Stromal cell of bone marrow (primary cell): Measurements from ENCODE around the gene OSBP.
"Not testable (repeated sequence)": the region's sequence is repeated elsewhere in the genome, so short reads cannot be mapped to it uniquely, and the experiment has no call there.

Source experiments
- DNase-seq: peaks from one replicate; pipeline ENCODE4 v3.0.0-alpha.2; 2012; ENCODE audit warnings: low read depth

Gene OSBP, protein sequence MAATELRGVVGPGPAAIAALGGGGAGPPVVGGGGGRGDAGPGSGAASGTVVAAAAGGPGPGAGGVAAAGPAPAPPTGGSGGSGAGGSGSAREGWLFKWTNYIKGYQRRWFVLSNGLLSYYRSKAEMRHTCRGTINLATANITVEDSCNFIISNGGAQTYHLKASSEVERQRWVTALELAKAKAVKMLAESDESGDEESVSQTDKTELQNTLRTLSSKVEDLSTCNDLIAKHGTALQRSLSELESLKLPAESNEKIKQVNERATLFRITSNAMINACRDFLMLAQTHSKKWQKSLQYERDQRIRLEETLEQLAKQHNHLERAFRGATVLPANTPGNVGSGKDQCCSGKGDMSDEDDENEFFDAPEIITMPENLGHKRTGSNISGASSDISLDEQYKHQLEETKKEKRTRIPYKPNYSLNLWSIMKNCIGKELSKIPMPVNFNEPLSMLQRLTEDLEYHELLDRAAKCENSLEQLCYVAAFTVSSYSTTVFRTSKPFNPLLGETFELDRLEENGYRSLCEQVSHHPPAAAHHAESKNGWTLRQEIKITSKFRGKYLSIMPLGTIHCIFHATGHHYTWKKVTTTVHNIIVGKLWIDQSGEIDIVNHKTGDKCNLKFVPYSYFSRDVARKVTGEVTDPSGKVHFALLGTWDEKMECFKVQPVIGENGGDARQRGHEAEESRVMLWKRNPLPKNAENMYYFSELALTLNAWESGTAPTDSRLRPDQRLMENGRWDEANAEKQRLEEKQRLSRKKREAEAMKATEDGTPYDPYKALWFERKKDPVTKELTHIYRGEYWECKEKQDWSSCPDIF

DNA sequence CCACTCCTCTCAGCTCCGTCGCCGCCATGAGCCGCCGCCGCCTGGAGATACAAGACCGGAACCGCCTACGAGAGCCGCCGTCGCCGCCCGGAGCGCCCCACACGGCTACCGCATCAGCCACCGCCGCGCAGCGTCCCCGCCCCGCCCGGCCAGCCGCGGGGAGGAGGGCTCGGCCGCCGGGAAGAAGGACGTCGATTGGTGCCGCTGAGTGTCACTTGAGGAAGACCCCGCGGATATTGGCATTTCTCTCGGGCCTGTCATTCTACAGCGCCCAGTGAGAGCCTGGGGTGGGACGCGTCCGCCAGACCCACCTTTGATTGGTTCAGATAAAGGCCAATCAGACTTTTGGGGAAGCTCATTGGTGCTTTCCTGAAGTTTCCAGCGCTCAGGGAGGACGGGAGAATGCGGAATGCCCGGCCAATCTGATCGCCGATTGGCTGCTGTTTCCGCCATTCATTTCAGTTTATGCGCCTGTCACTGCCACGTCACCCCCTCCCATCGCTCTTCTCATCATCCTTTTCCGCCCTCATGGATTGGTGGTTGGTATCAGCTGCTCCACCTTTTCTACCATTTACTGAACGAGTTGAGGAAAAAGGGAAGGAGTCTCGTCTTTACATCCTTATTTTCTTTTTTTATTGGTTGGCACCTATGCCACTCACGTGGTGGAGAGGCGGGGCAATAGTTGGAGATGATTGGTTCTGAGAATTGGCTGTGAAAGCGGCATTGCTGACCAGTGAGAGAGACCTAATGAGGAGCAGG is at the start of gene OSBP:
Gene OSBP (minus strand): TSS at position 138 of the 759 bp plus-strand sequence. CDS start 110 bp downstream, at position 28.
- peak; percentile 100 for DNase-seq

DNA sequence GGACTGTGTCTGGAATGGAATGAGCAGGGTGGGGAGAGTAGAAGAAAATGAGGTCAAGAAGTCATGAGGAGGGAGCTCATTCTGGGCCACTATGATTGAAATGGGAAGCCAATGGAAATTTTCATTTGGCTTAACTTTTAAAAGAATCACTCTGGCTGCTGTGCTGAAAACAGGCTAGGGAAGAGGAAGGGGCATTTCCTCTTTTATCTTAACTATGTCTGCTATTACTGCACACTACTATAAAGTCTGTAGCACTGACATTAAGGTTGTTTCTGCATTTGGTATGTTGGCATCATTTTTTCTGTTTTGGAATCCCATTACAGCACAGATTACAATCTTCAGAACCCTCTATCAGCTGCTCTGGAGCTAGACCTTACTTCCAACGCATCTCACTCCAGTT is 45.0 kb upstream of the OSBP start:
- no peak for DNase-seq

DNA sequence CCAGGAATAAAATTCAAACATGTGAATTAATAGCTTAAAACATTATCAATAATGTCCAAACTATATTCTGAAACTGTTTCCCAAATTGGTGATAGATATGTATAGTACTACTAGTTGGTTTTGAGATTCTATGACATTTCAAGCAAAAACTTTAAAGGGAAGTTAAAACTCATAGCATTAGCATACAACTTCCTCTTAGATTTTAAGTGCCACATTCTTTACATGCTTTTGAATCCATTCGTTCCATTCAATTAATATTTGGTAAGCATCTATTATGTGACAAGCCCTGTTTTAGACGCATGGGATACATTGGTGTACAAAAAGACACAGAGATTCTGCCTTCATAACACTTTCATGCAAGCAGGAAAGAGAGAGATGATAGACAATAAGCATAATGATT is 44.4 kb upstream of the OSBP start:
- DNase-seq: no peak

DNA sequence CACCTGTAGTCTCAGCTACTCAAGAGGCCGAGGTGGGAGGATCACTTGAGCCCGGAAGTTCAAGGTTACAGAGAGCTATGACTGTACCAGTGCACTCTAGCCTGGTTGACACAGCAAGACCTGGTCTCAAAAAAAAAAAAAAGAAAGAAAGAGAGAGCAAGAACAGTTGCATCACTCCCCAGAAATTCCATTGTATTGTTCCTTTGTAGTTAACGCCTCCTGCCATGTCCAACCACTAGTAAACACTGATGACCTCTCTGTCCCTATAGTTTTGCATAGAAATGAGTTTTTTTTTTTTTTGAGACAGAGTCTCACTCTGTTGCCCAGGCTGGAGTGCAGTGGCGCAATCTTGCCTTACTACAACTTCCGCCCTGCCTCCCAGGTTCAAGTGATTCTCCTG is 42.5 kb upstream of the OSBP start:
- DNase-seq: no peak

DNA sequence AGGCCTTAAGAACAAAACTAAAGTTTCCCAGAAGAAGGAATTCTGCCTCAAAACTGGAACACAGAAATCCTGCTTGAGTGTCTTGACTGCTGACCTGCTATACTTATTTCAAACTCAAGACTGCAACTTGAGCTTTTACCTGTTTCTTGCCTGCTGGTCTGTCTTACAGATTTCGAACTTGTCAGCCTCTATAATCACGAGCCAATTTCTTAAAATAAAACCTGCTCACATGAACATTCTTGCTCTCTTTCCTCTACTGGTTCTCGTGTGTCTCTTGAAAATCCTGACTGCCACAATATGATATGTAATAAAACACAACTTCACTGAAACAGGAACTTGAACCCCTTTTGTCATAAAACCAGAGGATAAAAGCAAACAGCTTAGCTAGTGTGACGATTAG is 39.3 kb upstream of the OSBP start:
- no peak for DNase-seq

DNA sequence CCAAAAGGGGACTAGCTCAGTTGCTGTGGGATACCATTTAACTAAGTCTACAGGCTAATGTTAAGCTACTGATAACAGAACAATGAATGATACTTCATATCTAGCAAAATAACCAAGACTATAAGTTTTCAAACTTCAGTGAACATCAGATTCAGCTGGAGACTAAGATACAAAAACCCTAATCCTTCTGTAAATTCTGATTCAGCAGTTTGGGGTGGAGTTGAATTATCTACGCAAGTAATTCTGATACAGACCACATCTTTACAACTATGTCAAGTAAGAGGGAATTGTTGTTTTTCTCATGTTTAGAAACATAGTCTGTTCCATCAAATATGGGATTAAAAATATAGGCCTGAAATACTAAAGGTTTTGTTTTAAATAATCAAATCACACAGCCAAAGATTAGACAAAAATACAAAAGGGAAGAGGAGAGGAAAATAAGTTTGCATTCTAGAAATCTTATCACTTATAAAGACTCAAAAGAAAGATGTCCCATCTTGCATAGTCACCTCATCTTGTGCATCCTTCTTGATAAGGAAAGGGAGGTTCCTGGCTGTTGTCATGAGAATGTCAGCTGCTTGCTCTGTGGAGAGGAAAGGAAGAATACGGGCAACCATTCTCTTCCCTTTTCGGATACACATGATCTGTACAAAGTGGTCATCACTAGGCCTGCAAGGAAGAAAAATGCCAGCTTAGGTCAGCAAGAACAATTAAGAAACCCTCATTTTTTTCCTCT is 31.8 kb upstream of the OSBP start:
- DNase-seq: no peak

DNA sequence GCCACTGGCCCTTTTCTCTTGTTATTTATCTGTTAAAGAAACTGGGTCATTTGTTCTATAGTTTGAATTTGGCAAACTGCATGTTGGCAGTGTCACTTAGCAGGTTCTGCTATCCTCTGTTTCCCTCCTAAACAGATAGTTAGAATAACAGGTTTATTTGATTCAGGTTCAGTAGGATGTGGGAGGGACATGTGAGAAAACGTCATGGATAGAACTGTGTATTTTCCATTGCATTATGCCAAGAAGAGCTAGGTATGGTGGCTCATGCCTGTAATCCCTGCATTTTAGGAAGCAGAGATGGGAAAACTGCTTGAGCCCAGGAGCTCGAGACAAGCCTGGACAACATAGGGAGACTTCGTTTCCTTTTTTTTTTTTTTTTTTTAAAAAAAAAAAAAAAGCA is 29.0 kb upstream of the OSBP start:
- DNase-seq: no peak

DNA sequence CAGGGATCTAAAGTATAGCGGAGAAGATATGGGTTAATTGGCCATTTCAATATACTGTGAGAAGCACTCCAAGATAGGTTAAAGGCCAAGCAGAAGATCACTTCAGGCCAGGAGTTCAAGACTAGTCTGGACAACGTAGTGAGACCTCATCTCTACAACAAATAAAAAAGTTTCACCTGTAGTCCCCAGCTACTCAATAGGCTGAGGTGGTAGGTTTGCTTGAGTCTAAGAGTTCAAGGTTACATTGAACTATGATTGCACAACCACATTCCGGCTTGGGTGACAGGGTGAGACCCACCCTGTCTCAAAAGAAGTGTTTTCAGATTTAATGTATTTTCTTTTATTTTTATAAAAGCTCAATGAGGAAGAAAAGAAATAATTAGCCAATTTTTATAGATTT is 27.8 kb upstream of the OSBP start:
- no peak for DNase-seq

DNA sequence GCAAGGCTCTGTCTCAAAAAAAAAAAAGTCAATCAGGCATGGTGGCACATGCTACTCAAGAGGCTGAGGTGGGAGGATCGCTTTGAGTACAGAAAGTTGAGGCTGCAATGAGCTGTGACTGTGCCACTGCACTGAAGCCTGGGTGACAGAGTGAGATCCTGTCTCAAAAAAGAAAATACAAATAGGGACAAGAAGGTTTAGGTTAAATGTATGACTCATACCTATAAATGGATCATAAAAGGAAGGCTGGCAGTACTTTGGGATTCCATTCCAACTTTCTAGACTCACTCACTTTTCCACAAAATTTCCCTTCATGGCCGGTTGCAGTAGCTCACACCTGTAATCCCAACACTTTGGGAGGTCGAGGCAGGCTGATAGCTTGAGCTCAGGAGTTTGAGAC is 25.6 kb upstream of the OSBP start:
- DNase-seq: no peak

DNA sequence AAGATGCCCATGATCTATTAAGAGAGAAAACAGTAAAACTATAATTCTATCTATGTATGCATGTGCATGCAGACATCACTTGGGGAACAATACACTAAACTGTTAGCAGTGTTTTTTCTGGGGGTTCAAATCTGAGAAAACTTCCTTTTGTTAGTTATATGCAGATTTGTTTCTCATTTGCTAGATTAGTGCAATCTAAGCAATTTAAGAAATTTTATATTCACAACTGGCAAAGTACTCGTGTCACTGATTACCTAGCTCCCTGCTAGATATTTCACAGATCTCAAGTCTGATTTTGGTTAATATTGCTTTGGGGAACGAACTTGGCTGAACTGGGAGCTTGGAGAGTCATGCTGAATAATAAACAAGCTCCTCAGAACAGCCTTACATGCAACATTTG is 14.9 kb upstream of the OSBP start:
- no peak for DNase-seq

DNA sequence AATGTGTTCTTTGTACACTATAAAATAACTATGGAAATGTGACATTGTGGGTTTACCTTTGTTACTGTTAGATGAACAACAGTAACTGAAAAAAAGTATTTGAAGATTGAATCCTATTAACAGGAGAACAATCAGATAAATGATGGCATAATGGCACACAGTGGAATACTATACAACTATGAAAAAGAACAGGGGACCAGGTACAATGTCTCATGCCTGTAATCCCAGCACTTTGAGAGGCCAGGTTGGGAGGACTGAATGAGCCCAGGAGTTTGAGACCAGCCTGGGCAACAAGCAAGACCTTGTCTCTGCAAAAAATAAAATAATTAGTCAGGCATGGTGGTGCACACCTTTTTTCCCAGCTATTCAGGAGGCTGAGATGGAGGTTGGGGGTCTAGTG is 14.4 kb upstream of the OSBP start:
- no peak for DNase-seq

DNA sequence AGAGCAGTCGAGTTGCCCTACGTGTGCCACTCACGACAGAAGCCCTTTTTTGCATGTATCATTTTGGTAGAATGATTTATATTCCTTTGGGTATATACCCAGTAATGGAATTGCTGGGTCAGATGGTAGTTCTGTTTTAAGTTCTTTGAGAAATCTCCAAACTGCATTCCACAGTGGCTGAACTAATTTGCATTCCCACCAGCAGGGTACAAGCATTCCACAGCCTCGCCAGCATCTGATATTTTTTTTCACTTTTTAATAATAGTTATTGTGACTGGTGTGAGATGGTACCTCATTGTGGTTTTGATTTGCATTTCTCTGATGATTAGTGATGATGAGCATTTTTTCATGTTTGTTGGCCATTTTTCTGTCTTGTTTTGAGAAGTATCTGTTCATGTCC is 11.4 kb upstream of the OSBP start:
- not testable (repeated sequence) for DNase-seq

DNA sequence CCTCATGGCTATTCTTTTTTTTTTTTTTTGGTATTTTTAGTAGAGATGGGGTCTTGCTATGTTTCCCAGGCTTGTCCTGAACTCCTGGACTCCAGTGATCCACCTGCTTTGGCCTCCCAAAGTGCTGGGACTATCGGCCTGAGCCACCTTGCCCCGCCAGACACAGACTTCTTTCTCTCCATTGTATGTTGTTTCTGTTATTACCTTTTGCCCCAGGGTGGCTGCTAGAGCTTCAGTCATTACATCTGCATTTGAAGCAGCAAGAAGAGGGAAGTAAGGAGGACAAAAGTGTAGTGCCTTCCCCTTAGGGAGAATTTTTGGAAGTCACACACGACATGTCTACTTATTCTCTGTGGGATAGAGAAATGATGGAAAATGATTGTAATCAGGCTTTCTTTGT is 10.1 kb upstream of the OSBP start:
- no peak for DNase-seq

DNA sequence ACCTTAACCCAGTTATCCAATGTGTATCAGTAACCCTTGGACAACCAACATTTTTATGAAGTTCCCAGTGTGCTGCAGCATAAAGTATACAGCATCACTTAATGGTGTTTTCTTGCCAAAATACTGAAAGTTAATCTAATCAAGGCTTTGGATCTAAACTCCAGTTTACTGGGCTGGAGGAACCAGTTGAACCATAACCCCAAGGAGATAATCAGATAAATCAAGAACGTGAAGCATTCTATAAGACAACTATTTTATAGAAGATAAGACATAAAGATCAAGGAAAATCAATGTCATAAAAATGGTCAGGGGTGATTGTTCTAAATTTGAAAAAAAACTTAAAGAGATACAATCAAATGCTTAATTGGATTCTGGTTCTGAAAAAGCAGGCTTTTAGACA is 2.3 kb upstream of the OSBP start:
- no peak for DNase-seq

DNA sequence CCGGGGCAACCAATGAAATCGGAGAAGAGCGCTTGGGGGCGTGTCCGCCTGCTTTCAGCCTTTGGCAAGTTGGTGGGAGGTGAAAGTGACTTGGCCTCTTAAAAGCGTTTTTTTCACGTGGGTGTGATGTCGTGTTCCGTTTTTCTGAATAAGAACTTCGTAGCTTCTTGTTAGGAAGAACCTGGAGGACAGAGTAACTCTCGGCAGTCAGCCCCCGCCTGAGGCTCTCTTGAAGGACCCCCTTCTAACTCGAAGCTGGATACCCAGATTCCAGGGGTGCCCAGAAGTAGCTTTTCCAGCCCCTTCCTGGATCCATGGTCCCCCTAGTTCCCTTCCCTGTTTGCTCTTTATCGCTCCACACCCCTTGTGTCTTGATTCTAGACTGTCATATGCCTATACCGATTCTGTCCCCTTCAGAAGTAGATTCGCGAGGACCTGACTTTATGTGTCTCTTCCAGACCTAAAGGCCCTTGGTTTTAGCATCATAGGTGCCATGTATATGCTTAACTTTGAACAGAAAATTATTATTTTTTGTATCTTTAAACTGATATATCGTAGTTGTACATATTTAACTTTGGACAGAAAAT is 915 bp upstream of the OSBP start:
- no peak for DNase-seq

DNA sequence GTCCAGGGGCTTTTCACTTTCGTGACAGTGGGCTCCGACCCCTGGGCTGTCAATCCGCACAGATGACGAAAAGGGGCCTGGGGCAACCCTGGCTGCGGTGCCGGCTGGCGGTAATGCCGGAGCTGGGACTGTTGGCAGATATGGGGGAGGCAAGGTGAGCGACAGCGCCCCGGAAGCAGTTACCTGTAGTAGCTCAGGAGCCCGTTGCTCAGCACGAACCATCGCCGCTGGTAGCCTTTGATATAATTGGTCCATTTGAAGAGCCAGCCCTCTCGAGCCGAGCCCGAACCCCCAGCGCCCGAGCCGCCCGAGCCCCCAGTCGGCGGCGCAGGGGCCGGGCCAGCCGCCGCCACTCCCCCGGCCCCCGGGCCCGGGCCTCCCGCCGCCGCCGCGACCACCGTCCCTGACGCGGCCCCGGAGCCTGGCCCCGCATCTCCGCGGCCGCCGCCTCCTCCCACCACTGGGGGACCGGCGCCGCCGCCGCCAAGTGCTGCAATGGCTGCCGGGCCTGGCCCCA is 396 bp downstream of the OSBP start:
- no peak for DNase-seq

DNA sequence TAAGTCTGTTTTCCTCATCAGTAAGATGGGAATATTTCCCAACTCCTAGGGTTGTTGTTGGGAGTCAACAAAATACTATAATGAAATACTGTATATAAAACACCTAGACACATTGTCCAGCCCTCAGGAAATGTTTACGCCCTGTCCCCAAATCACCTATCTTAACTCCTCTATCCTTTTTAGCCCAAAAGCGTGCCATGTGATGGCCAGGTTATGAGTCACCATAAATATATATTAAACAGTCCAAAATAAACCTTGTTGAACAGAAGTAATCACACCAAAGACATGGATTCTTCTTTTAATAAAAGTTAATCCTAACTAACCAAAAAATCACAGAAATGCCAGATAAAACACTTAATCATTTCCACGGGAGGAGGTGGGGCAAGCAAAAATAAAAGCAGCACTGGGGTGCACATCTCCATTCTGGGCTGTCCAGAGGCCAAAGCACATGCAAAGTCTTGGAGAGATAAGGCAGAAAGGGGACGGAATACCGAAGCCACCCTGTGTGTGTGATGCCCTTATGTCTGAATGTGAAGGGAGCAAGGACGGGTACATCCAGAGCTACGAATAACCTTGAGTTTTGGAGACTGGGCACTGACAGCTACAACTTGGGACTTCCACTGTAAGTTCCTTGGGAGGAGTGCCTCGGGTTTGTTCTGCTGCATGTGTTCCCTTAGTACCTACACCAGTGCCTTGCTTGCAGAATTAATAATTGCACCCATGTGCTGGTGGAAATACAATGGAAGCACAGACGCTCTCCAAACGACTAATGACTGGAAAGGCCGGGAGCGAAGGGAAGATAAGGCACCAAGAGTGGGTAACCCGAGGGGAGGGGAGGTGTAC is 1.1 kb downstream of the OSBP start:
- no peak for DNase-seq

DNA sequence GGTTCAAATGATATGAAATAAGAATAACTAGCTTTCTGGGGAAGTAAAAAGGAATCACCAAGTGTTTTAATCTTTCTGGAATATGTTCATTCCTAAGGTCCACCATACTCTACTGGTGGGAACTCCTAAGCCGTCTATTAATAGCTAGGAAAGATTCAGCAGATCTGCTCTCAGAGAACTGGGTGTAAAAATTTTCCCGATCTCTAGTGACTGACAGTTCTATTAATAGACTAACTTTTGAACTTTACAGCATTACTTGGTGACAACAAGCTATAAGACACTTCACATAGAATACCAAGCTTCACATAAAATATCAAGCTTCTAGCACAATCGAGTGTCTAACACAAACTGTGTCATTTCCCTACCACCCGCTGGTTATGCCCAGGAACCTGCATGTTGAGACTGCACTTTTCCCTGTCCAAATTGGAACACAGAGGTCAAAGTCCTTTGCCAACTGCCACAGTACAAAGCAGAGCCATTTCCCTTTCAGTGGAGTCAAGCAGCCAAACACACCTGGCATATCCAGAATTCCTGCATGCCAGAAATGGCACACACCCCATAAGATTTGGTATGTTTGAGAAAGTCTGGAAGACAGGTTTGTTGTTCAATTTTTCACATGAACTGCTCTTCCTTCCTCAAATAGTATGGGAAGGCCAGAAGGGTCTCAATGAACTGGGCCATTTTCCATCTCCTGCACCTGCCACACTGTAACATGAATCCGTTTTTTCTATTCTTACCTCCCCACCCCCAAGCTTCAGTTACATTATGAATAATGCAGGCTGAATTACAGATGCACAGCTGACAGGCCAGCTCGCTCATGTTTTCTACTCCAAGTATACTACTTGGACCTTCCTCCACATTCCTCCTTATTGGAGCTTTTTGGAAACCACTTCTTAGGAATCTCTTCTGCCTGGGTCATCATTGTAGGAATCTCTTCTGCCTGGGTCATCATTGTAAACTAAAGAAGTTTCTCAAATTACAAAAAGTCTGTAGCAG is 3.7 kb downstream of the OSBP start:
- no peak for DNase-seq

DNA sequence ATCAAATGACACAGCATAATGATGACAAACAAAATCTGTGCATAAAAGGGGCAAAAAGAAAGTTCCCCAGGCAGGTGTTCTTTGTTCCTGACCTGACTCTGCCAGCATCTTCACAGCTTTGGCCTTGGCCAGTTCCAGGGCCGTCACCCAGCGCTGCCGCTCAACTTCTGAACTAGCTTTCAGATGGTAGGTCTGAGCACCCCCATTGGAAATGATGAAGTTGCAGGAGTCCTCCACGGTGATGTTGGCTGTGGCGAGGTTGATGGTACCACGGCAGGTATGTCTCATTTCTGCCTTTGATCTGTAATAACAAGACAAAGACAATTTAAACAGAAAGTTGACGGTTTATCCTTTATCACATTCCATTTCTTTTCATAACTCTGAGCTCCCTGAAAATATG is 5.3 kb downstream of the OSBP start:
- no peak for DNase-seq
